H9 (cell line): ENCODE measurements around the gene TIAM1. TPM values are rescaled to one million over a fixed set of nuclear protein-coding genes. Genes with fewer than 3 reads are reported as not detected.

Experiments used
- DNase-seq: peaks from one replicate; pipeline ENCODE4 v3.0.0-alpha.2; 2017
- H2AFZ ChIP-seq: one replicate; pipeline ENCODE4 v1.6.1; 2013; ENCODE audit warnings: mild to moderate bottlenecking, low read length, control low read depth, moderate library complexity
- H2AK5ac ChIP-seq: 2 replicates; pipeline ENCODE4 v1.6.1; 2013; ENCODE audit warnings: low read length, control low read depth, mixed read lengths; ENCODE audit not compliant: insufficient read length
- H2BK120ac ChIP-seq: one replicate; pipeline ENCODE4 v1.6.1; 2013; ENCODE audit warnings: low read depth, mild to moderate bottlenecking, low read length, control low read depth, inconsistent platforms; ENCODE audit not compliant: poor library complexity, severe bottlenecking
- H2BK12ac ChIP-seq: 2 replicates; pipeline ENCODE4 v1.6.1; 2013; ENCODE audit warnings: low read length, control low read depth, mixed read lengths, low read depth; ENCODE audit not compliant: insufficient read length
- H2BK15ac ChIP-seq: 2 replicates; pipeline ENCODE4 v1.6.1; 2013; ENCODE audit warnings: low read depth, low read length, control low read depth
- H2BK20ac ChIP-seq: one replicate; pipeline ENCODE4 v1.6.1; 2013; ENCODE audit warnings: low read depth, mild to moderate bottlenecking, low read length, control low read depth, inconsistent platforms; ENCODE audit not compliant: poor library complexity, severe bottlenecking
- H2BK5ac ChIP-seq: 2 replicates; pipeline ENCODE4 v1.6.1; 2013; ENCODE audit warnings: low read length, control low read depth, mixed read lengths; ENCODE audit not compliant: insufficient read length
- H3K14ac ChIP-seq: 2 replicates; pipeline ENCODE4 v1.6.1; 2013; ENCODE audit warnings: low read length, control low read depth; ENCODE audit not compliant: insufficient read depth
- H3K18ac ChIP-seq: 2 replicates; pipeline ENCODE4 v1.6.1; 2013; ENCODE audit warnings: low read depth, mild to moderate bottlenecking, mixed read lengths, low read length, control low read depth; ENCODE audit not compliant: insufficient read length
- H3K23ac ChIP-seq: 2 replicates; pipeline ENCODE4 v1.6.1; 2013; ENCODE audit warnings: low read length, control low read depth, mixed read lengths, low read depth; ENCODE audit not compliant: insufficient read length
- H3K23me2 ChIP-seq: 2 replicates; pipeline ENCODE4 v1.6.1; 2013; ENCODE audit warnings: low read depth, mild to moderate bottlenecking, mixed read lengths, low read length, control low read depth; ENCODE audit not compliant: insufficient read length, poor library complexity, severe bottlenecking
- H3K27ac ChIP-seq: 2 replicates; pipeline ENCODE4 v1.5.1; 2013; ENCODE audit warnings: low read length, control low read depth, mixed read lengths, low read depth; ENCODE audit not compliant: insufficient read length
- H3K27me3 ChIP-seq: 2 replicates; pipeline ENCODE4 v1.6.1; 2013; ENCODE audit warnings: low read length, control low read depth, inconsistent platforms; ENCODE audit not compliant: insufficient read depth
- H3K4ac ChIP-seq: 2 replicates; pipeline ENCODE4 v1.6.1; 2013; ENCODE audit warnings: low read depth, mild to moderate bottlenecking, control low read depth, inconsistent platforms, low read length, moderate library complexity
- H3K4me1 ChIP-seq: 2 replicates; pipeline ENCODE4 v1.6.1; 2013; ENCODE audit warnings: low read length, control low read depth, inconsistent platforms; ENCODE audit not compliant: insufficient read depth
- H3K4me2 ChIP-seq: 2 replicates; pipeline ENCODE4 v1.6.1; 2013; ENCODE audit warnings: low read length, control low read depth, mixed read lengths; ENCODE audit not compliant: insufficient read length, insufficient read depth
- H3K56ac ChIP-seq: 2 replicates; pipeline ENCODE4 v1.6.1; 2013; ENCODE audit warnings: low read depth, mild to moderate bottlenecking, mixed read lengths, low read length, control low read depth; ENCODE audit not compliant: insufficient read length
- H3K79me1 ChIP-seq: 2 replicates; pipeline ENCODE4 v1.6.1; 2013; ENCODE audit warnings: low read depth, mild to moderate bottlenecking, moderate library complexity, low read length, control low read depth, inconsistent platforms; ENCODE audit not compliant: insufficient read depth, poor library complexity, severe bottlenecking
- H3K79me2 ChIP-seq: 2 replicates; pipeline ENCODE4 v1.6.1; 2013; ENCODE audit warnings: low read length, control low read depth, inconsistent platforms; ENCODE audit not compliant: insufficient read depth
- H3K9ac ChIP-seq: 2 replicates; pipeline ENCODE4 v1.6.1; 2013; ENCODE audit warnings: low read length, control low read depth, mixed read lengths; ENCODE audit not compliant: insufficient read length; ENCODE audit errors: extremely low read depth
- H3K9me3 ChIP-seq: one replicate; pipeline ENCODE4 v1.6.1; 2013; ENCODE audit warnings: low read depth, low read length, inconsistent platforms; ENCODE audit not compliant: control insufficient read depth
- H3T11ph ChIP-seq: one replicate; pipeline ENCODE4 v1.6.1; 2013; ENCODE audit warnings: mild to moderate bottlenecking, low read length, control low read depth, inconsistent platforms
- H4K20me1 ChIP-seq: one replicate; pipeline ENCODE4 v1.6.1; 2013; ENCODE audit not compliant: control insufficient read depth, insufficient read length, insufficient read depth
- H4K5ac ChIP-seq: 2 replicates; pipeline ENCODE4 v1.6.1; 2013; ENCODE audit warnings: low read depth, mild to moderate bottlenecking, mixed read lengths, low read length, control low read depth; ENCODE audit not compliant: insufficient read length
- H4K8ac ChIP-seq: replicated peaks from 2 replicates; pipeline ENCODE4 v1.6.1; 2013; ENCODE audit warnings: low read length, control low read depth, mixed read lengths, low read depth; ENCODE audit not compliant: insufficient read length
- H4K91ac ChIP-seq: 2 replicates; pipeline ENCODE4 v1.6.1; 2013; ENCODE audit warnings: low read depth, mild to moderate bottlenecking, moderate library complexity, mixed read lengths, low read length, control low read depth; ENCODE audit not compliant: insufficient read length
- H3K27ac Mint-ChIP-seq, 3 experiments: 2 replicates in 2 of 3; 3 replicates in 1 of 3; pipeline ENCODE4 v1.8.0; 2020 to 2021; ENCODE audit warnings: mixed read lengths in 3 of 3, mild to moderate bottlenecking in 1 of 3, moderate library complexity in 1 of 3
- H3K27me3 Mint-ChIP-seq: 2 replicates; pipeline ENCODE4 v1.8.0; 2021; ENCODE audit warnings: low read depth, mild to moderate bottlenecking, moderate library complexity, mixed read lengths
- H3K36me3 Mint-ChIP-seq, 3 experiments: 2 replicates in 2 of 3; 3 replicates in 1 of 3; pipeline ENCODE4 v1.8.0; 2020 to 2021; ENCODE audit warnings: low read depth in 3 of 3, mixed read lengths in 3 of 3; ENCODE audit not compliant: insufficient read depth in 1 of 3
- H3K4me1 Mint-ChIP-seq, 2 experiments: 2 replicates each; pipeline ENCODE4 v1.8.0; 2020; ENCODE audit warnings: mixed read lengths in 2 of 2
- H3K4me3 Mint-ChIP-seq, 2 experiments: 2 replicates in 1 of 2; 3 replicates in 1 of 2; pipeline ENCODE4 v1.8.0; 2020 to 2021; ENCODE audit warnings: mild to moderate bottlenecking in 2 of 2, mixed read lengths in 2 of 2, moderate library complexity in 1 of 2
- H3K9me3 Mint-ChIP-seq, 2 experiments: 2 replicates in 1 of 2; 3 replicates in 1 of 2; pipeline ENCODE4 v1.8.0; 2020; ENCODE audit warnings: mild to moderate bottlenecking in 2 of 2, mixed read lengths in 2 of 2, moderate library complexity in 1 of 2
- WGBS: extraction: QIAGEN DNeasy Blood & Tissue Kit; methylation state at CpG from one replicate; pipeline ENCODE4 v1.1.7; 2013; ENCODE audit warnings: missing lambda C conversion rate, low lambda C conversion rate, mixed read lengths; ENCODE audit not compliant: insufficient read length; ENCODE audit errors: extremely low coverage; 5-methylcytosine and 5-hydroxymethylcytosine counted together
- total RNA-seq: library from RNA; stranded (reverse); gene quantifications from 2 replicates; pipeline ENCODE4 v1.2.1, GENCODE V29; 2021
- TF ChIP-seq, protein P1 (sequence below): fragments of 200-600 bp; sonication (generic); conservative IDR thresholded peaks from 3 replicates; pipeline ENCODE4 v1.8.0; 2021; ENCODE audit warnings: antibody characterized with exemption, mild to moderate bottlenecking

TIAM1 gene
- total RNA-seq, 1 experiment from 2014 or later: 23.1 TPM

DNA sequence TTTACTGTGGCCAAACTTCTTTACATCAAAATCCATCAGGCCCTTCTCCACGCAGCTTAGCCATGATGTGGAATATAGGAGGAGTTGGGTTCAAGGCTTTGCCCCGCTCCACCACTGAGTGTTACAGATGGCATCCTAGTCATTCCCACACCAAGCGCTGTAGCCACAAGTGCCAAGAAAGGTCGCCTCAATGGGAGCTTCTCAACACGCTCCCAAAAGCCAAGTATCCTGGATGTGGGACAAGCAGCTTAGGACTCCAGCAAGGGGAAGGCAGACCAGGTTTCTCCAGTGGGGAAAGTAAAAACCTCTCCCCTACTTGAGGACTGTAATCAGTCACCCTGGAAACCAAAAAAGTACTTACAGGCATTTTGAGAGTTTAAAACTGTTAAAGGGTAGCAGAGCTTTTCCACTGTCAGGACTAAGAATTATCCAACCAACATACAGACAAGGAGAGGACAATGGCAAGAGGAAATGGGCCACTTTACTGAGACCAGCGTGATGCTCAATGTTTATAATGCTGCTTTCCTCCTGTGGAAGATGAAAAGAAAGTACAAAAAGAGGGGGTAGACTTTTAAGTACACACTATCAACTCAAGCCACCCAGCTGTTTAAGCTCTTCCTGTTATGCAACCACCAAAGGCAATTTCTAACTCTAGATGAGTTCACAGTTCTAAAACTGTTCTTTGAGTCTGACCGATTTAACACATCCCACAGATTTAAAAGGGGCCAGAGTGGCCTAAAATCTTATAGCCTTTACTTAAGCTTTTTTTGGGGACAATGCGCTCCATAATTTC lies 185.1 kb downstream of the TIAM1 start:
- Histone ChIP-seq H2BK12ac (no peak overlapping the region), H3K56ac (no peak overlapping the region), H2BK15ac (no peak overlapping the region), H3K23ac (no peak overlapping the region), H3K79me2 (no peaks in the 10 kb centered on the region), H3K9ac (no peak overlapping the region), H4K91ac (no peak overlapping the region), H3K9me3 (peaks cover 17% of the 10 kb centered on the region), H3K14ac (no peak overlapping the region), H3K79me1 (no peaks in the 10 kb centered on the region), H2BK20ac (no peak overlapping the region), H3K27ac (peak overlapping the region; percentile 84), H3K4me2 (peak overlapping the region; percentile 95), H3K18ac (no peak overlapping the region), H2BK120ac (no peak overlapping the region), H3K27me3 (no peaks in the 10 kb centered on the region), H4K20me1 (no peaks in the 10 kb centered on the region), H4K8ac (no peak overlapping the region), H3K4ac (no peak overlapping the region), H4K5ac (no peak overlapping the region), H3K4me1 (peaks cover 11% of the 10 kb centered on the region; the same call in 1 of the 2 replicates), H3T11ph (no peak overlapping the region), H2BK5ac (peak overlapping the region; percentile 9), H2AFZ (no peak overlapping the region), H3K23me2 (peaks cover 7% of the 10 kb centered on the region), H2AK5ac (no peak overlapping the region)
- Mint-ChIP-seq H3K36me3 (peaks cover 12 to 31% (median 17%) of the 10 kb centered on the region in 3 experiments), H3K4me1 (peaks cover 39 to 48% of the 10 kb centered on the region in 2 experiments), H3K4me3 (peak overlapping the region; percentile 62 to 70), H3K27ac (peak overlapping the region; percentile 3 to 53 (median 9); a peak in 6 of 7 replicates), H3K27me3 (no peaks in the 10 kb centered on the region; the same call in 1 of the 2 replicates), H3K9me3 (peaks cover 20 to 26% of the 10 kb centered on the region in 2 experiments)
- no peak for DNase-seq
- TF ChIP-seq, protein P1, sequence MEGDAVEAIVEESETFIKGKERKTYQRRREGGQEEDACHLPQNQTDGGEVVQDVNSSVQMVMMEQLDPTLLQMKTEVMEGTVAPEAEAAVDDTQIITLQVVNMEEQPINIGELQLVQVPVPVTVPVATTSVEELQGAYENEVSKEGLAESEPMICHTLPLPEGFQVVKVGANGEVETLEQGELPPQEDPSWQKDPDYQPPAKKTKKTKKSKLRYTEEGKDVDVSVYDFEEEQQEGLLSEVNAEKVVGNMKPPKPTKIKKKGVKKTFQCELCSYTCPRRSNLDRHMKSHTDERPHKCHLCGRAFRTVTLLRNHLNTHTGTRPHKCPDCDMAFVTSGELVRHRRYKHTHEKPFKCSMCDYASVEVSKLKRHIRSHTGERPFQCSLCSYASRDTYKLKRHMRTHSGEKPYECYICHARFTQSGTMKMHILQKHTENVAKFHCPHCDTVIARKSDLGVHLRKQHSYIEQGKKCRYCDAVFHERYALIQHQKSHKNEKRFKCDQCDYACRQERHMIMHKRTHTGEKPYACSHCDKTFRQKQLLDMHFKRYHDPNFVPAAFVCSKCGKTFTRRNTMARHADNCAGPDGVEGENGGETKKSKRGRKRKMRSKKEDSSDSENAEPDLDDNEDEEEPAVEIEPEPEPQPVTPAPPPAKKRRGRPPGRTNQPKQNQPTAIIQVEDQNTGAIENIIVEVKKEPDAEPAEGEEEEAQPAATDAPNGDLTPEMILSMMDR: no peak
- no CpG with 5 or more reads among the region's 8 CpGs for WGBS
